ENCODE measurements around the gene BRD7.

DNA sequence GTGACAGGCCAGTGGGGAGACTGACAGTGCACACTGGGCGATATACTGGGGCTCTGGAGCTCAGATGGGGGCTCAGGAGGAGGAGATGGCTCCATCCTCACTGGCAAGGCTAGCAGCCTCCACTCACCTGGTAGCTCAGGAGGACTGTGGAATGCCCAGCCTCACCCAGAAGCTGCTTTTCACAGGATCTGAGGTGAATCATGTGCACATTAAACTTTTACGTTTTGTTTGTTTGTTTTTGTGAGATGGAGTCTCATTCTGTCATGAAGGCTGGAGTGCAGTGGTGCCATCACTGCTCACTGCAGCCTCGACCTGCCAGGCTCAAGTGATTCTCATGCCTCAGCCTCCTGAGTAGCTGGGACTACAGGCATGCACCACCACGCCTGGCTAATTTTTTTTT is 73.8 kb downstream of the BRD7 start:
- TF ChIP-seq, protein P1, sequence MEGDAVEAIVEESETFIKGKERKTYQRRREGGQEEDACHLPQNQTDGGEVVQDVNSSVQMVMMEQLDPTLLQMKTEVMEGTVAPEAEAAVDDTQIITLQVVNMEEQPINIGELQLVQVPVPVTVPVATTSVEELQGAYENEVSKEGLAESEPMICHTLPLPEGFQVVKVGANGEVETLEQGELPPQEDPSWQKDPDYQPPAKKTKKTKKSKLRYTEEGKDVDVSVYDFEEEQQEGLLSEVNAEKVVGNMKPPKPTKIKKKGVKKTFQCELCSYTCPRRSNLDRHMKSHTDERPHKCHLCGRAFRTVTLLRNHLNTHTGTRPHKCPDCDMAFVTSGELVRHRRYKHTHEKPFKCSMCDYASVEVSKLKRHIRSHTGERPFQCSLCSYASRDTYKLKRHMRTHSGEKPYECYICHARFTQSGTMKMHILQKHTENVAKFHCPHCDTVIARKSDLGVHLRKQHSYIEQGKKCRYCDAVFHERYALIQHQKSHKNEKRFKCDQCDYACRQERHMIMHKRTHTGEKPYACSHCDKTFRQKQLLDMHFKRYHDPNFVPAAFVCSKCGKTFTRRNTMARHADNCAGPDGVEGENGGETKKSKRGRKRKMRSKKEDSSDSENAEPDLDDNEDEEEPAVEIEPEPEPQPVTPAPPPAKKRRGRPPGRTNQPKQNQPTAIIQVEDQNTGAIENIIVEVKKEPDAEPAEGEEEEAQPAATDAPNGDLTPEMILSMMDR (conservative IDR thresholded peaks at IDR 0.05), result no peak
- TF ChIP-seq EZH2 (IDR thresholded peaks at IDR 0.05; ENCODE audit: low read depth), result no peak

Data from PC-9 (cell line).